ENCODE results near the gene B3GNT5.

DNA sequence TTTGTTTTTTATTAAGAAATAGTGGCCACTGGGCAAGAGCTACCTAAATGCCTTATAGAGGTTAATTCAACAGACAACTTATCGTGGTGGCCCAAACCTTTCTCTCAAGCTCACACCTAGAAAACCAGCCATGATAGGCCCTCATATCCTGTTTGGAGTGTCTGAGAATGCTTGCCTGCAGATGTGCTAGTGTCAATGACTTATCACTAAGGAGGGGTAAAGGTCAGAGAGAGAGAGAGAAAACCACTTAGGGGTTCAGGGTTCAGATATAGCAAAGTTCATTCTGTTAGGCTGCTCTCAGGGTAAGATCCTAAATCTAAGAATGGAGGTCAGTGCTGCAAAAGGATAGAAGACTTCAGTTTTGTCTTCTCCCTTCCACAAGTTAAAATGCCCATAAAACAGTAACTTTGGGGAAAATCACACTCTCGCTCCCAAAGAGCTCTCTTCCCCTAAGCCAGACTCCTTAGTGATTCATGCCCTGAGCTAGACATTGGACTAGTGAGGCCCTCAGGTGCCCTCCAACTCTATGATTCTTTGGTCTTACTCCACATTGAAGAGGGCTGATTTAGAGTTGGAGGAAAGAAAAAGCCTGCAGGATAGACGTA lies 30.3 kb upstream of the B3GNT5 start:
- TF ChIP-seq, protein P1, sequence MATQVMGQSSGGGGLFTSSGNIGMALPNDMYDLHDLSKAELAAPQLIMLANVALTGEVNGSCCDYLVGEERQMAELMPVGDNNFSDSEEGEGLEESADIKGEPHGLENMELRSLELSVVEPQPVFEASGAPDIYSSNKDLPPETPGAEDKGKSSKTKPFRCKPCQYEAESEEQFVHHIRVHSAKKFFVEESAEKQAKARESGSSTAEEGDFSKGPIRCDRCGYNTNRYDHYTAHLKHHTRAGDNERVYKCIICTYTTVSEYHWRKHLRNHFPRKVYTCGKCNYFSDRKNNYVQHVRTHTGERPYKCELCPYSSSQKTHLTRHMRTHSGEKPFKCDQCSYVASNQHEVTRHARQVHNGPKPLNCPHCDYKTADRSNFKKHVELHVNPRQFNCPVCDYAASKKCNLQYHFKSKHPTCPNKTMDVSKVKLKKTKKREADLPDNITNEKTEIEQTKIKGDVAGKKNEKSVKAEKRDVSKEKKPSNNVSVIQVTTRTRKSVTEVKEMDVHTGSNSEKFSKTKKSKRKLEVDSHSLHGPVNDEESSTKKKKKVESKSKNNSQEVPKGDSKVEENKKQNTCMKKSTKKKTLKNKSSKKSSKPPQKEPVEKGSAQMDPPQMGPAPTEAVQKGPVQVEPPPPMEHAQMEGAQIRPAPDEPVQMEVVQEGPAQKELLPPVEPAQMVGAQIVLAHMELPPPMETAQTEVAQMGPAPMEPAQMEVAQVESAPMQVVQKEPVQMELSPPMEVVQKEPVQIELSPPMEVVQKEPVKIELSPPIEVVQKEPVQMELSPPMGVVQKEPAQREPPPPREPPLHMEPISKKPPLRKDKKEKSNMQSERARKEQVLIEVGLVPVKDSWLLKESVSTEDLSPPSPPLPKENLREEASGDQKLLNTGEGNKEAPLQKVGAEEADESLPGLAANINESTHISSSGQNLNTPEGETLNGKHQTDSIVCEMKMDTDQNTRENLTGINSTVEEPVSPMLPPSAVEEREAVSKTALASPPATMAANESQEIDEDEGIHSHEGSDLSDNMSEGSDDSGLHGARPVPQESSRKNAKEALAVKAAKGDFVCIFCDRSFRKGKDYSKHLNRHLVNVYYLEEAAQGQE (IDR thresholded peaks at IDR 0.05; ENCODE audit: insufficient read depth in 1 of 2, low read depth in 2 of 2, low read length in 2 of 2), result no peak
- no peak for TF ChIP-seq TAF1 (IDR thresholded peaks at IDR 0.05; ENCODE audit: borderline replicate concordance, insufficient read depth, low read length)
- no peak for TF ChIP-seq POLR2AphosphoS5 (IDR thresholded peaks at IDR 0.05; ENCODE audit: low read depth, low read length)
- no peak for TF ChIP-seq FOXP2 (optimal IDR thresholded peaks at IDR 0.05; ENCODE audit: borderline replicate concordance, extremely low read depth, extremely low read length, insufficient read depth)
- TF ChIP-seq SIN3A (IDR thresholded peaks at IDR 0.05; ENCODE audit: borderline replicate concordance, insufficient read depth, low read length), result no peak
